ENCODE results near the gene WASF2. TPM values are rescaled to one million over a fixed set of nuclear protein-coding genes. Genes with fewer than 3 reads are reported as not detected.

Gene WASF2
- total RNA-seq, 1 experiment from 2014 or later, result 65.9 TPM

- no CpG with 5 or more reads among the region's 40 CpGs for WGBS (ENCODE audit: extremely low coverage, insufficient read length, low lambda C conversion rate)
- no peak overlapping the region for H2BK120ac ChIP-seq (ENCODE audit: low read depth, low read length, poor library complexity, severe bottlenecking)
- no peaks in the 10 kb centered on the region for H3K79me1 ChIP-seq (ENCODE audit: insufficient read depth, low read depth, low read length, poor library complexity, severe bottlenecking)
- H3K4ac ChIP-seq (ENCODE audit: low read depth, low read length), result no peak overlapping the region
- no peak overlapping the region; the same call in 1 of the 2 replicates for H3K14ac ChIP-seq (ENCODE audit: insufficient read depth, low read length)
- H3K27me3 Mint-ChIP-seq (ENCODE audit: low read depth), result peaks cover 38% of the 10 kb centered on the region
- H3K4me1 ChIP-seq (ENCODE audit: insufficient read depth, low read length), result no peaks in the 10 kb centered on the region; the same call in 1 of the 2 replicates
- peaks cover 4% of the 10 kb centered on the region; the same call in 1 of the 2 replicates for H3K27me3 ChIP-seq (ENCODE audit: insufficient read depth, low read length)
- no peaks in the 10 kb centered on the region for H3K9me3 Mint-ChIP-seq
- peak overlapping the region; percentile 79 for H3K4me2 ChIP-seq (ENCODE audit: insufficient read depth, insufficient read length, low read length)
- H2AFZ ChIP-seq (ENCODE audit: low read length), result no peak overlapping the region
- peak overlapping the region; percentile 85 to 91 (median 87); a peak in 5 of 7 replicates for H3K27ac Mint-ChIP-seq
- H2BK12ac ChIP-seq (ENCODE audit: insufficient read length, low read depth, low read length), result no peak overlapping the region
- H3K4me1 Mint-ChIP-seq, result peaks cover 16 to 33% of the 10 kb centered on the region in 2 experiments
- no peak overlapping the region for H3K23ac ChIP-seq (ENCODE audit: insufficient read length, low read depth, low read length)
- no peaks in the 10 kb centered on the region for H3K79me2 ChIP-seq (ENCODE audit: insufficient read depth, low read length)
- H3K18ac ChIP-seq (ENCODE audit: insufficient read length, low read depth, low read length), result peak overlapping the region; percentile 23
- no peak overlapping the region for H3K27ac ChIP-seq (ENCODE audit: insufficient read length, low read depth, low read length)
- H4K8ac ChIP-seq (replicated peaks; ENCODE audit: insufficient read length, low read depth, low read length), result no peak overlapping the region
- H3K9me3 ChIP-seq (ENCODE audit: control insufficient read depth, low read depth, low read length), result no peaks in the 10 kb centered on the region
- H3K56ac ChIP-seq (ENCODE audit: insufficient read length, low read depth, low read length), result no peak overlapping the region
- no peak overlapping the region for H2BK20ac ChIP-seq (ENCODE audit: low read depth, low read length, poor library complexity, severe bottlenecking)
- peak overlapping the region; percentile 78 to 93 for H3K4me3 Mint-ChIP-seq
- H4K20me1 ChIP-seq (ENCODE audit: control insufficient read depth, insufficient read depth, insufficient read length), result peaks cover 2% of the 10 kb centered on the region
- no peak overlapping the region for H3T11ph ChIP-seq (ENCODE audit: low read length)
- no peak overlapping the region for H3K9ac ChIP-seq (ENCODE audit: extremely low read depth, insufficient read length, low read length)
- H2AK5ac ChIP-seq (ENCODE audit: insufficient read length, low read length), result no peak overlapping the region
- no peak for TF ChIP-seq CTCF (conservative IDR thresholded peaks at IDR 0.05)
- no peak overlapping the region for H2BK5ac ChIP-seq (ENCODE audit: insufficient read length, low read length)
- H3K36me3 Mint-ChIP-seq (ENCODE audit: insufficient read depth in 1 of 3, low read depth in 3 of 3), result no peaks in the 10 kb centered on the region; a peak in 1 of 7 replicates
- no peak overlapping the region for H4K91ac ChIP-seq (ENCODE audit: insufficient read length, low read depth, low read length)
- H4K5ac ChIP-seq (ENCODE audit: insufficient read length, low read depth, low read length), result no peak overlapping the region
- H2BK15ac ChIP-seq (ENCODE audit: low read depth, low read length), result no peak overlapping the region
- peaks cover 15% of the 10 kb centered on the region for H3K23me2 ChIP-seq (ENCODE audit: insufficient read length, low read depth, low read length, poor library complexity, severe bottlenecking)
- DNase-seq, result peak; percentile 93
These were observed 124.4 kb downstream of the WASF2 start for GRCh38 chr1:27365372-27366112.
